Measurements from ENCODE around the gene NMU.

NMU gene

DNA sequence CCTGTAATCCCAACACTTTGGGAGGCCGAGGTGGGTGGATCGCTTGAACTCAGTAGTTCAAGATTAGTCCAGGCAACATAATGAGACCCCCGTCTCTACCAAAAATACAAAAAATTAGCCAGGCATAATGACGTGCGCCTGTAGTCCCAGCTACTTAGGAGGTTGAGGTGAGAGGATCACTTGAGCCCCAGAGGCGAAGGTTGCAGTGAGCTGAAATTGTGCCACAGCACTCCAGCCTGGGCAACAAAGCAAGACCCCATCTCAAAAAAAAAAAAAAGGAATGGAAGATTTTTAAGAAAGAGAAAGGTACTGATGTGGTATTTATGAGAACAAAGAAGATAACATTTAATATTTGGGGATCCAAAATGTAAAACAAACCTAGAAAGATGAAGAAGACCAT lies 27.0 kb upstream of the NMU start:
- ChIA-PET POLR2A (no interaction called here), CTCF (interaction anchor here (0.6 kb wide), 1 partner anchor 25 kb away, joined by 3 read pairs; no protein-coding TSS in a partner anchor)
- no peak for TF ChIP-seq SUZ12 (IDR thresholded peaks at IDR 0.05)
- TF ChIP-seq FOXA1 (IDR thresholded peaks at IDR 0.05), result no peak
- no peak for TF ChIP-seq SP1 (IDR thresholded peaks at IDR 0.05)
- TF ChIP-seq TARDBP (IDR thresholded peaks at IDR 0.05), result no peak
- no peak for TF ChIP-seq FOXM1 (IDR thresholded peaks at IDR 0.05; ENCODE audit: borderline replicate concordance)
- TF ChIP-seq L3MBTL2 (conservative IDR thresholded peaks at IDR 0.05), result no peak
- no peak for TF ChIP-seq FOXK2 (IDR thresholded peaks at IDR 0.05)
- no peak for TF ChIP-seq LEF1 (IDR thresholded peaks at IDR 0.05; ENCODE audit: borderline replicate concordance)
- no peak for TF ChIP-seq PKNOX1 (IDR thresholded peaks at IDR 0.05)
- no peak for TF ChIP-seq ARNT (IDR thresholded peaks at IDR 0.05)
- no peak for TF ChIP-seq ZNF384 (IDR thresholded peaks at IDR 0.05)
- TF ChIP-seq HDGF (IDR thresholded peaks at IDR 0.05; ENCODE audit: borderline replicate concordance), result no peak
- no peak for TF ChIP-seq BHLHE40 (IDR thresholded peaks at IDR 0.05; ENCODE audit: borderline replicate concordance)
- TF ChIP-seq CTBP1 (IDR thresholded peaks at IDR 0.05; ENCODE audit: borderline replicate concordance), result no peak
- TF ChIP-seq NFRKB (IDR thresholded peaks at IDR 0.05), result no peak
- TF ChIP-seq ELF4 (IDR thresholded peaks at IDR 0.05), result no peak
- DNase-seq (ENCODE audit: extremely low spot score), result no peak

DNA sequence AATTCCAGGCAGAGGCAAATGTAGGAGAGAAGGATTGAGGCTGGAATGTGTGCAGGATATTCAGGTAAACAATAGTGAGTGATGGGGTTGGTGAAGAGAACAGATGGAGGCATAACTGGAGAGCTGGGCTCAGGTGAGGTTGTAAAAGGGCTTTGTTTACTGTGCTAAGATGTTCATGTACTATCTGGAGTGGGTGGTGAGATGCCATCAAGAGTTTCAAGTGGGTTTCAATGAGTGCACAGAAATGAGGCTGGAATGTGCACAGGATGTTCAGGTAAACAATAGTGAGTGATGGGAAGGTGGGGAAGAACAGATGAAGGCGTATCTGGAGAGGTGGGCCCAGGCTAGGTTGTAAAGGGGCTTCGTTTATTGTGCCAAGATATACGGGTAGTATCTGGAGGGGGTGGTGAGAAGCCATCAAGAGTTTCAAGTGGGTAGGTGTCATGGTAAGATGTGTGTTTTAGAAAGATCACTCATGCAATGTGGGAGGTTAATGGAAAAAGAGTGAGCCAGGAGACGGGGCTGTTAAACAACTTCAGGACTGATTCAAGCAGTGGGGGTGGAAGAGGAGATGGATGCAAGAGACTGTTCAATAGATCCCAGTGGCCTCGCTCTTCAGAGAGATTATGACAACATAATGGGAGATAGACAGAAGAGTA lies 25.4 kb upstream of the NMU start:
- DNase-seq (ENCODE audit: extremely low spot score), result no peak
- POLR2A ChIA-PET, result no interaction called here
- TF ChIP-seq SP1 (IDR thresholded peaks at IDR 0.05), result no peak
- no peak for TF ChIP-seq ZNF384 (IDR thresholded peaks at IDR 0.05)
- TF ChIP-seq HDGF (IDR thresholded peaks at IDR 0.05; ENCODE audit: borderline replicate concordance), result no peak
- TF ChIP-seq LEF1 (IDR thresholded peaks at IDR 0.05; ENCODE audit: borderline replicate concordance), result no peak
- no peak for TF ChIP-seq SUZ12 (IDR thresholded peaks at IDR 0.05)
- TF ChIP-seq BHLHE40 (IDR thresholded peaks at IDR 0.05; ENCODE audit: borderline replicate concordance), result no peak
- TF ChIP-seq ELF4 (IDR thresholded peaks at IDR 0.05), result no peak
- TF ChIP-seq FOXM1 (IDR thresholded peaks at IDR 0.05; ENCODE audit: borderline replicate concordance), result no peak
- no peak for TF ChIP-seq FOXK2 (IDR thresholded peaks at IDR 0.05)
- no peak for TF ChIP-seq NFRKB (IDR thresholded peaks at IDR 0.05)
- no peak for TF ChIP-seq L3MBTL2 (conservative IDR thresholded peaks at IDR 0.05)
- TF ChIP-seq PKNOX1 (IDR thresholded peaks at IDR 0.05), result no peak
- TF ChIP-seq ARNT (IDR thresholded peaks at IDR 0.05), result no peak
- TF ChIP-seq FOXA1 (IDR thresholded peaks at IDR 0.05), result no peak
- TF ChIP-seq CTBP1 (IDR thresholded peaks at IDR 0.05; ENCODE audit: borderline replicate concordance), result no peak
- no peak for TF ChIP-seq TARDBP (IDR thresholded peaks at IDR 0.05)
- CTCF ChIA-PET, result no interaction called here

DNA sequence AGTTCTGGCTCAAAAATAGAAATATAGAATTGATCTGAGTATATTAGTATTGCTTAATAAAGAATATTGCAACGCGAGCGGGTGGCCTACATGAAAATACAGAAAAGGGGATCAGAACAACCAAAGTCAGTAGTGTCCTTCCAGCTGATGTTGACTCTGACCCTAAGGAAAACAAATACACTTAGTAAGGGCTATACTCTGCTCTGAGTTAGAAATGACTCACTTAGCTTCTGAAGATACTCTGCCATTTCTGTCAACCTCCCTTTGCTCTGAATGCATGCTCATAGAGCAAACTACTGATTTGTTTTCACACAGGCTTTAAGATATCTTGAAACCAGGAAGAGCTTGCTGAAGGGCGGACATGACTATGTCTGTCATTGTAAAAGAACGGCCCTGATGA lies 22.6 kb upstream of the NMU start:
- no peak for TF ChIP-seq SUZ12 (IDR thresholded peaks at IDR 0.05)
- TF ChIP-seq ELF4 (IDR thresholded peaks at IDR 0.05), result no peak
- no peak for TF ChIP-seq HDGF (IDR thresholded peaks at IDR 0.05; ENCODE audit: borderline replicate concordance)
- TF ChIP-seq FOXA1 (IDR thresholded peaks at IDR 0.05), result no peak
- TF ChIP-seq TARDBP (IDR thresholded peaks at IDR 0.05), result no peak
- TF ChIP-seq PKNOX1 (IDR thresholded peaks at IDR 0.05), result no peak
- TF ChIP-seq FOXM1 (IDR thresholded peaks at IDR 0.05; ENCODE audit: borderline replicate concordance), result no peak
- TF ChIP-seq FOXK2 (IDR thresholded peaks at IDR 0.05), result no peak
- no peak for TF ChIP-seq ARNT (IDR thresholded peaks at IDR 0.05)
- TF ChIP-seq ZNF384 (IDR thresholded peaks at IDR 0.05), result no peak
- TF ChIP-seq LEF1 (IDR thresholded peaks at IDR 0.05; ENCODE audit: borderline replicate concordance), result no peak
- TF ChIP-seq SP1 (IDR thresholded peaks at IDR 0.05), result no peak
- no peak for TF ChIP-seq L3MBTL2 (conservative IDR thresholded peaks at IDR 0.05)
- no peak for TF ChIP-seq BHLHE40 (IDR thresholded peaks at IDR 0.05; ENCODE audit: borderline replicate concordance)
- POLR2A ChIA-PET, result no interaction called here
- CTCF ChIA-PET, result no interaction called here
- no peak for DNase-seq (ENCODE audit: extremely low spot score)

DNA sequence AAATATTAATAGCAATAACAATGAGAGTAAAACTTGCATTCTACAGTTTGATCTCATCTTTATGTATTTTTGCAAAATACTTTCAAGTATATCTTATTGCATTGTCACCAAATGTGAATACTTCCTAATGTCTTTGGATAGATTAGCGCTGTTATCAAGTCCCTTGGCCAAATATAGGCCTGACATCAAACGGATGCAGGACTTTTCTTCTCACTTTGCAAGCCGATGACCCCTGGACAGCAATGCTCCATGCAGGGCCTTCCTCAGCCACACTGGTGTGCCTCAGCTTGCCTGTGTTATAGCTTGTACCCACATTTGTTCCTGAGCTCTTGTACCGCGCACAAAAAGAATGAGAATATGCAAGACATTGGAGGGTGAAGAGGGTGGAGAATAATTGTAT lies 18.0 kb upstream of the NMU start:
- ChIA-PET POLR2A (no interaction called here), CTCF (no interaction called here)
- TF ChIP-seq NFRKB (IDR thresholded peaks at IDR 0.05), result no peak
- TF ChIP-seq ELF4 (IDR thresholded peaks at IDR 0.05), result no peak
- TF ChIP-seq ZNF384 (IDR thresholded peaks at IDR 0.05), result no peak
- TF ChIP-seq SUZ12 (IDR thresholded peaks at IDR 0.05), result no peak
- no peak for TF ChIP-seq PKNOX1 (IDR thresholded peaks at IDR 0.05)
- TF ChIP-seq ARNT (IDR thresholded peaks at IDR 0.05), result no peak
- TF ChIP-seq FOXA1 (IDR thresholded peaks at IDR 0.05), result no peak
- no peak for TF ChIP-seq TARDBP (IDR thresholded peaks at IDR 0.05)
- TF ChIP-seq CTBP1 (IDR thresholded peaks at IDR 0.05; ENCODE audit: borderline replicate concordance), result no peak
- no peak for TF ChIP-seq SP1 (IDR thresholded peaks at IDR 0.05)
- no peak for TF ChIP-seq FOXK2 (IDR thresholded peaks at IDR 0.05)
- no peak for TF ChIP-seq HDGF (IDR thresholded peaks at IDR 0.05; ENCODE audit: borderline replicate concordance)
- TF ChIP-seq LEF1 (IDR thresholded peaks at IDR 0.05; ENCODE audit: borderline replicate concordance), result no peak
- no peak for TF ChIP-seq L3MBTL2 (conservative IDR thresholded peaks at IDR 0.05)
- TF ChIP-seq BHLHE40 (IDR thresholded peaks at IDR 0.05; ENCODE audit: borderline replicate concordance), result no peak
- no peak for TF ChIP-seq FOXM1 (IDR thresholded peaks at IDR 0.05; ENCODE audit: borderline replicate concordance)
- DNase-seq (ENCODE audit: extremely low spot score), result no peak

GRCh38 chr4:55650483-55650882 lies 14.4 kb upstream of the NMU start:
- ChIA-PET CTCF (no interaction called here), POLR2A (no interaction called here)
- TF ChIP-seq ELF4 (IDR thresholded peaks at IDR 0.05) (no peak), SP1 (IDR thresholded peaks at IDR 0.05) (no peak), LEF1 (IDR thresholded peaks at IDR 0.05; ENCODE audit: borderline replicate concordance) (no peak), NFRKB (IDR thresholded peaks at IDR 0.05) (no peak), ARNT (IDR thresholded peaks at IDR 0.05) (no peak), PKNOX1 (IDR thresholded peaks at IDR 0.05) (no peak), SUZ12 (IDR thresholded peaks at IDR 0.05) (no peak), FOXA1 (IDR thresholded peaks at IDR 0.05) (no peak), CTBP1 (IDR thresholded peaks at IDR 0.05; ENCODE audit: borderline replicate concordance) (no peak), FOXK2 (IDR thresholded peaks at IDR 0.05) (no peak), HDGF (IDR thresholded peaks at IDR 0.05; ENCODE audit: borderline replicate concordance) (no peak), FOXM1 (IDR thresholded peaks at IDR 0.05; ENCODE audit: borderline replicate concordance) (no peak), L3MBTL2 (conservative IDR thresholded peaks at IDR 0.05) (no peak)
- DNase-seq (ENCODE audit: extremely low spot score), result no peak

Measured in HEK293T (cell line).